NCI-H446 (cell line): ENCODE results near the gene SEC14L3.

ENCODE experiments used
- DNase-seq, 2 experiments: peaks; one replicate each; lab custom pipeline; 2025; lab: John Stamatoyannopoulos, UW

The SEC14L3 gene

GRCh38 chr22:30471616-30472318 is at the start of gene SEC14L3:
Gene SEC14L3, minus strand, starts transcription at chr22:30472017. Its CDS starts 59 bp downstream, at chr22:30471958.
- peak in 1 of 2 experiments; percentile 29 for DNase-seq

GRCh38 chr22:30519842-30520425 is 48.1 kb upstream of the SEC14L3 start:
- DNase-seq, result no peak

DNA sequence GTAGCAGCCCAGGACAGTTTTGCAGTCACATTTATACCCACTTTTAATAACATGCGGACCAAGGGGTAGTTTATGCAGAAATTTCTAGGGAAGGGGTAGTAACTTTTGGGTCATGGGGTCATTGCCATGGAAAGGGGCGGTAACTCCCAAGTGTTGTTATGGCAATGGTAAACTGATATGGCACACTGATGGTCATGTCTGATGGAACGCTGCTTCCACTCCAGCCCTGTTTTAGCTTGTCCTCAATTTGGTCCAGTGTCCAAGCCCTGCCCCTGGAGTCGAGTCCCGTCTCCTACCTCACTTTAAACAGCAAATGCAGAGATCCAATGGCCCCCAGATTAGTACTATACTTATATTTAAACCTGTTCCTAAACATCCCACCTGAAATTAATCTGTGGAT is 44.9 kb upstream of the SEC14L3 start:
- DNase-seq, result no peak

DNA sequence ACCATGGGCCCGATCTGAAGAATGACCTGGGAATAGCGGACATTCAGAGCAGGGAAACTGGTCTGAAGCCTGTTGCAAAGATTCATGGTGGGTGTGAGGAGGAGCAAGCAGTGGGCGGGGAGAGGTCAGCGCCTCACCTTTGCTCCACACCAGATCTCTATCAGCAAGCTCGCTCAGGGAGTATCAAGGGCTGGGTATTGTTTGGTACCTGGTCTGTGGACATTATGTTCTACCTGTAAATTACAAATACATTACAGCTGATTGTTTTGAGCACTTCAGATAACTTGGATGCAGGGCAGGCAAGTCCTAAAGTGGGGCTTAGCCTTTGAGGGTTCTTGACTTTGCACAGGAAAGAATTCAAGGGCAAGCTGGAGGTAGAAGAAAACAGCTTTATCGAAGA is 44.5 kb upstream of the SEC14L3 start:
- no peak for DNase-seq

DNA sequence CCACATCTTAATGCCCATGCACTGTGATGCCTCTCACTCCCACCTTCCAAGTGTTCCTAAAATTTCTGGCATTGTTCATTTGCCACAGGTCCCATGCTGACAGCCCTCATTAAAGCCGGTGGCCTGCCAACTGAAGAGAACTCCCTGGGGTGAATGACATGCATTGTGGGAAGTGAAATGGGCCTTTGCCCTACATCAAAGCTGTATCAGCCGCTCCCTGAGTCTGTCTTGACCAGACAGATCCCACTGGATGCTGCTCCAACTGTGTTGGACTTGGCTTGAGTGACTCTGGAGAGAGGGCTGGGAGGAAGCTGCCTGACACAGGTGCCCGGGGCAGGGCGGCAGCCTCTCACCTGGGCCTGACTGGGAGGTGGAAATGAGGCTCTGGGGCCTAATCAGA is 42.4 kb upstream of the SEC14L3 start:
- no peak for DNase-seq

DNA sequence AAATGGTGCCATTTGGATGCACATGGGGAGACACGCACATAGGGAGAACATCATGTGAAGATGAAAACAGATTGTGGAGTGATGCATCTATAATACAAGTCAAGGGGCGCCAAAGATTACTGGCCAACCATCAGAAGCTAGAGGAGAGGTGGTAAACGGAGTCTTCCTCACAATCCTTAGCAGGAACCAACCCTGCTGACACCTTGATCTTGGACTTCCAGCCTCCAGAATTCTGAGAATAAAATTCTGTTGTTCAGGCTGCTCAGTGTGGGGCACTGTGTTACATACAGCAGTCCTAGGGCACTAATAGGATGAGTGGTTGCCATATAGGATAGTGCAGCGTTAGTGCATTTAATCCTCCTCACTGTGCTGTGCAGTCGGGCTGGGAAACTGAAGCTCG is 41.6 kb upstream of the SEC14L3 start:
- DNase-seq, result no peak

- DNase-seq, result no peak
Observed at GRCh38 chr22:30511911-30512310, 40.1 kb upstream of the SEC14L3 start.

GRCh38 chr22:30511109-30511508 is 39.3 kb upstream of the SEC14L3 start:
- no peak for DNase-seq

GRCh38 chr22:30508216-30508615 is 36.4 kb upstream of the SEC14L3 start:
- no peak for DNase-seq

DNA sequence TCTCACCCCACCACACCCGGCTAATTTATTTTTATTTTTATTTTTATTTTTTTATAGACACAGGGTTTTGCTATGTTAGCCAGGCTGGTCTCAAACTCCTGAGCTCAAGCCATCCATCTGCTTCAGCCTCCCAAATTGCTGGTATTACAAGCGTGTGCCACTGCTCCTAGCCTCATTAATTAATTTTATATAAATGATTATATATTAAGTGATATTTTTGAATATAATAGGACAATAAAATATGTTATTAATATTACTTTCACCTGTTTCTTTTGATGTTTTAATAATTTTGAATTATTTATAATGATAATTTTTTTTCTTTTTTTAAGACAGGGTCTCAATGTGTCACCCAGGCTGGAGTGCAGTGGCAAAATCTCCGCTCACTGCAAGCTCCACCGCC is 35.9 kb upstream of the SEC14L3 start:
- DNase-seq, result no peak

- DNase-seq, result no peak
Observed at GRCh38 chr22:30506507-30506968, 34.7 kb upstream of the SEC14L3 start.

DNA sequence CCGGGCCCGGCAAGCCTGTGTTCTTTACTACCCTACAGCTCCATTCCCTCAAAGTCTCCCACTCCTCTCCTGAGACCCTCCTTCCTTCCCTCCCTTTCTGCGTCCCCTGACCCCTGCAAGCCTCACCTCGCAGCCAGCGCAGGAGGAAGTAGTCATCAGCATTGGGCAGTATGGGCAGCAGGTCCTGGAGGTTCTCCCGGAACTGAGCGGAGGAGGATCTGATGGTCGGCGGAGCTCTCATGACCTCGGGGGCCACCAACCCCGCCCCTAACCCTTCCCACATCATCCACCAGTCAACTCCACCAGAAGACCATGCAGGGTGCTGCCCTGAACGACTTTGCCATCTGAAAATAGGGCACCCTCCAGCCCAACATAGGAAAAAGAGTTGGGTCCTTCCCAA is 31.7 kb upstream of the SEC14L3 start:
- no peak for DNase-seq

DNA sequence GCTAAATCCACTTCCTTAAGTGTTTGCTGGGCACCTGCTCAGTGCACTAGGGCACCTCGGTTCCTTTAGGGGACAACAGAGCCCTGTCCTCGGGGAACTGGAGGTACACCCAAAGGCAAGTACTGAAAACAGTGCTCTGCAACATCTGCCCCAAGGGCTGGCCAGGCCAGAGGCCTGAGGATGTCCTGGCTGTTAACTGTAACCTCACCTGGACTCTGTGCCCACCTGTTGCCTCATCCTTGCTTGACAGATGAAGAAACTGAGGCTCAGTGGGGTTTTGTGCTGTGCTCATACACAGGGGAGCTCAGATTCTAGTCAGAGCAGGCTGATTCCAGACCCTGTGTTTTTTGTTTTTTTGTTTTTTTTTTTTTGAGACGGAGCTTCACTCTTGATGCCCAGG is 31.1 kb upstream of the SEC14L3 start:
- no peak for DNase-seq

GRCh38 chr22:30502153-30502552 is 30.3 kb upstream of the SEC14L3 start:
- DNase-seq, result no peak

DNA sequence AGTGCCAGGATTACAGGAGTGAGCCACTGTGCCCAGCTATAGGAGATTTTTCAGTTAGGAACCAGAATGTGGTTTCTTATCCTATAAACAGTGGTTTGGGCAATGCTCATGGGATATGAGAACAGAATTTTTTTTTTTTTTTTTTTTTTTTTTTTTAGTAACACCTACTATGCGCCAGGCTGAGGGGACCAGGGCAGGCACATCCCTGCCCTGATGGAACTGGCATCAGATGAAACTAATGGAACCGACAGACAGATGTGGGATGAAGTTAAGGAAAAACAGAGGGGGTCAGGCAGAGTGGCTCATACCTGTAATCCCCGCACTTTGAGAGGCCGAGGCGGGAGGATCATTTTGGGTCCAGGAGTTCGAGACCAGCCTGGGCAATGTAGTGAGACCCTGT is 28.8 kb upstream of the SEC14L3 start:
- no peak for DNase-seq

- no peak for DNase-seq
Observed at GRCh38 chr22:30497466-30498150, 25.8 kb upstream of the SEC14L3 start.

DNA sequence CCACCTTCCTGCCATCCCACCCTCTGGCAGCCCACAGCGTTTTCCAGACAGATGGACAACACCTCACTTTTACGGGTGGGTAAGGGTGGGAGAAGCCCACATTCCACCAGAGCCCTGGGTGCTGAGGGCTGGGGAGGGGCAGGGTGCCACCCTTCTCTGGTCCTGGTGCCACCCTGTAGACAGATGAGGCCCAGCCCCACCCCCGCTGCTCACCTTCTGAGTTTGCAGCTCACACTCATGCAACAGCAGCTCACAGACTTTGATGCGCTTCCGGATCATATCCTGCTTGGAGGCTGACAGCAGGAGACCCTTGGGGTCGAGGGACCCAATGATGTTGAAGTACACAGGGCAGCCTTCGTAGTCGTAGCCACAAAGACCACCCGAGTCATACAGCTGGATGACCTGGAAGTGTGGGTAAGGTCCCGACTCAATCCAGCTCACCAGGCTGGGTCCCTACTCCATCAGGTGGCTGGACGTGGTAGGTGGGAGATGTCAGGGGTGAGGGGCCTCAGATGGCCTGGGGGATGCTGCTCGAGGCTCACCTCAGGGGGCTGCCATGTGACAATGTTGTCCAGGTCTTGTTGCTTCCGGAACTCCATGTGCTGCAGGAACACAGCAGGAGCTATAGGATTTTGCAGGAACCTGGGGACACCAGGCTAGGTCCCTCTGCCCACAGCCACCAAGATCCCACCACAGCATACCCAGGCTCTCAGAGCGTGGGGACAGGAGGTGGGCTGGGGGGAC is 23.4 kb upstream of the SEC14L3 start:
- DNase-seq, result no peak

DNA sequence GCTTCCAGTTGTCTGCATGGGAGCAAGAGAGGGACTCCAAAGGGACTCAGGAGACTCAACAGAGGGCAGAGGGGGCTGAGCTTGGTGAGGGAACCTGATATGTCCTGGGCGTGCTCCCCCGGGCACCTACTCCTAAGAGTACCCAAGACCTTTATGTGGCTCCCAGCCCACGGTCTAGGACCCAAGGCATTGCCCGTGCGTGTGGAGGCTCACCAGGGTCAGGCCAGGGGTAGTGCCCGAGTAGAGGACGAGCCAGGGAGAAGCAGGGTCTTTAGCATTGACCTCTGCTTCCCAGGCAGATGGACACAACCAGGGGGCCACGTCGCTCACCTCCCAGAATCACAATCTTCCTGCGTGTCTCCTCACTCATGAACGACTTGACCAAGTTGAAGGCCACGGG is 20.3 kb upstream of the SEC14L3 start:
- DNase-seq, result no peak

GRCh38 chr22:30491381-30491780 is 19.6 kb upstream of the SEC14L3 start:
- no peak for DNase-seq

- DNase-seq, result no peak
Observed at GRCh38 chr22:30490399-30490798, 18.6 kb upstream of the SEC14L3 start.

- no peak for DNase-seq
Observed at GRCh38 chr22:30488121-30488520, 16.3 kb upstream of the SEC14L3 start.

GRCh38 chr22:30486661-30487115 is 14.9 kb upstream of the SEC14L3 start:
- no peak for DNase-seq
